Measurements from ENCODE around the gene CFAP46.

DNA sequence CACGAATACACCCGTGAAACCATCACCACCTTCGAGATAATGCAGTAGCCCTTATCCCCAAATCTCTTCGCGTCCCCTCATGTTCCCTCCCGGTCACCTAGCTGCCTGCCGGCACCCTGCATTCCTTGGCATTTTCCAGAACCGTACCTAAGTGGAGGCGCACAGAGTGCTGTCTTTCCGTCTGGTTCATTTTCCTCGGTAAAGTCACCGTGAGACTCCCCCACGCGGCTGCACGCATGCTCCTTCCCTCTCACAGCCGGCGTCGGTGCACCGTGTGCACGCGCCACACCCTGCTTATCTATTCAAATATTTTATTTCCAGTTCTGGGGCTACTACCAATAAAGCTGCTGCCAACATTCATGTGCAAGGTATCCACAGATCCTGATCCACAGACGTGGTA is 90.9 kb downstream of the CFAP46 start:
- TF ChIP-seq, protein P1, sequence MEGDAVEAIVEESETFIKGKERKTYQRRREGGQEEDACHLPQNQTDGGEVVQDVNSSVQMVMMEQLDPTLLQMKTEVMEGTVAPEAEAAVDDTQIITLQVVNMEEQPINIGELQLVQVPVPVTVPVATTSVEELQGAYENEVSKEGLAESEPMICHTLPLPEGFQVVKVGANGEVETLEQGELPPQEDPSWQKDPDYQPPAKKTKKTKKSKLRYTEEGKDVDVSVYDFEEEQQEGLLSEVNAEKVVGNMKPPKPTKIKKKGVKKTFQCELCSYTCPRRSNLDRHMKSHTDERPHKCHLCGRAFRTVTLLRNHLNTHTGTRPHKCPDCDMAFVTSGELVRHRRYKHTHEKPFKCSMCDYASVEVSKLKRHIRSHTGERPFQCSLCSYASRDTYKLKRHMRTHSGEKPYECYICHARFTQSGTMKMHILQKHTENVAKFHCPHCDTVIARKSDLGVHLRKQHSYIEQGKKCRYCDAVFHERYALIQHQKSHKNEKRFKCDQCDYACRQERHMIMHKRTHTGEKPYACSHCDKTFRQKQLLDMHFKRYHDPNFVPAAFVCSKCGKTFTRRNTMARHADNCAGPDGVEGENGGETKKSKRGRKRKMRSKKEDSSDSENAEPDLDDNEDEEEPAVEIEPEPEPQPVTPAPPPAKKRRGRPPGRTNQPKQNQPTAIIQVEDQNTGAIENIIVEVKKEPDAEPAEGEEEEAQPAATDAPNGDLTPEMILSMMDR (IDR thresholded peaks at IDR 0.05; ENCODE audit: low read depth, low read length, missing input control), result no peak
- TF ChIP-seq RAD21 (IDR thresholded peaks at IDR 0.05), result no peak
- no peak for TF ChIP-seq TAF1 (conservative IDR thresholded peaks at IDR 0.05)

All from liver (tissue), 3 donors.